Measurements from ENCODE around the gene NFIC.

DNA sequence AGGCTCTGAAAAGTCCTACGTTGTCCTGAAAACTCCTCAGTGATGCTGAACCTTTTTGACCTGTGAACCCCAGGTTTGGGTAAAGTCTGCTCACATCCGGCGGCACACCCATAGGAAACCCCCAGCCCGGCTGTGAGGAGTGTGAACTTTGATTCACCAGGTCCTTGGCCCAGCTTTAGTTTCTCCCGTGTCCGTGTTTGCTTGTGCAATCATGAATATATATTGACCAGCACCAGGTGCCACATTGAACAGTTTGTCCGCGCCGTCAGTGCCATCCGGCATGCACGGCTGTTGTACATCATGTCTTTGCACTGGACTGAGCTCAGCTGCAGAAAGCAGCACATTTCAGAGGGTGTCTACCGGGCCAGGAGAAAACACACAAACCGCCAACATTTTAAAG is 45.3 kb downstream of the NFIC start:
- TF ChIP-seq, protein P1, sequence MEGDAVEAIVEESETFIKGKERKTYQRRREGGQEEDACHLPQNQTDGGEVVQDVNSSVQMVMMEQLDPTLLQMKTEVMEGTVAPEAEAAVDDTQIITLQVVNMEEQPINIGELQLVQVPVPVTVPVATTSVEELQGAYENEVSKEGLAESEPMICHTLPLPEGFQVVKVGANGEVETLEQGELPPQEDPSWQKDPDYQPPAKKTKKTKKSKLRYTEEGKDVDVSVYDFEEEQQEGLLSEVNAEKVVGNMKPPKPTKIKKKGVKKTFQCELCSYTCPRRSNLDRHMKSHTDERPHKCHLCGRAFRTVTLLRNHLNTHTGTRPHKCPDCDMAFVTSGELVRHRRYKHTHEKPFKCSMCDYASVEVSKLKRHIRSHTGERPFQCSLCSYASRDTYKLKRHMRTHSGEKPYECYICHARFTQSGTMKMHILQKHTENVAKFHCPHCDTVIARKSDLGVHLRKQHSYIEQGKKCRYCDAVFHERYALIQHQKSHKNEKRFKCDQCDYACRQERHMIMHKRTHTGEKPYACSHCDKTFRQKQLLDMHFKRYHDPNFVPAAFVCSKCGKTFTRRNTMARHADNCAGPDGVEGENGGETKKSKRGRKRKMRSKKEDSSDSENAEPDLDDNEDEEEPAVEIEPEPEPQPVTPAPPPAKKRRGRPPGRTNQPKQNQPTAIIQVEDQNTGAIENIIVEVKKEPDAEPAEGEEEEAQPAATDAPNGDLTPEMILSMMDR (IDR thresholded peaks at IDR 0.05): no peak
- TF ChIP-seq ZFX (IDR thresholded peaks at IDR 0.05; ENCODE audit: borderline replicate concordance): no peak
